Effector memory CD8-positive, alpha-beta T cell (primary cell): Measurements from ENCODE around the gene SOCS1.

Source experiments
- ATAC-seq: fragments of 150-1000 bp; cut with Tn5 transposase; replicated peaks from 2 replicates; pipeline ENCODE4 v1.10.0; 2021; ENCODE audit warnings: mild to moderate bottlenecking, moderate library complexity
- DNase-seq, 3 experiments: peaks; one replicate each; pipeline ENCODE4 v3.0.0; 2021
- H3K27ac Mint-ChIP-seq, 2 donors: one replicate each; pipeline ENCODE4 v1.8.0; 2022; ENCODE audit warnings: mild to moderate bottlenecking in 2 of 2, mixed read lengths in 2 of 2, moderate library complexity in 2 of 2
- H3K27me3 Mint-ChIP-seq, 2 donors: one replicate each; pipeline ENCODE4 v1.8.0; 2022; ENCODE audit warnings: mixed read lengths in 2 of 2
- H3K36me3 Mint-ChIP-seq: one replicate; pipeline ENCODE4 v1.8.0; 2022; ENCODE audit warnings: mild to moderate bottlenecking, moderate library complexity, mixed read lengths; ENCODE audit not compliant: insufficient read depth
- H3K4me1 Mint-ChIP-seq, 2 donors: one replicate each; pipeline ENCODE4 v1.8.0; 2022; ENCODE audit warnings: low read depth in 2 of 2, mixed read lengths in 2 of 2
- H3K4me3 Mint-ChIP-seq, 2 donors: one replicate each; pipeline ENCODE4 v1.8.0; 2022; ENCODE audit warnings: mild to moderate bottlenecking in 2 of 2, mixed read lengths in 2 of 2, moderate library complexity in 2 of 2
- H3K9me3 Mint-ChIP-seq, 2 donors: one replicate each; pipeline ENCODE4 v1.8.0; 2022; ENCODE audit warnings: mixed read lengths in 2 of 2

The SOCS1 gene

GRCh38 chr16:11252482-11252931 is 3.5 kb downstream of the SOCS1 start:
- no peaks in the 10 kb centered on the region for H3K9me3 Mint-ChIP-seq
- peaks cover 31 to 36% of the 10 kb centered on the region in 2 donors for H3K4me1 Mint-ChIP-seq
- DNase-seq (no peak), ATAC-seq (no peak)
- H3K4me3 Mint-ChIP-seq, result peak overlapping the region; percentile 75 to 98
- H3K36me3 Mint-ChIP-seq, result peaks cover 81% of the 10 kb centered on the region
- H3K27me3 Mint-ChIP-seq, result no peaks in the 10 kb centered on the region
- peak overlapping the region; percentile 92 to 96 for H3K27ac Mint-ChIP-seq

GRCh38 chr16:11251525-11252481 is 4.2 kb downstream of the SOCS1 start:
- H3K4me1 Mint-ChIP-seq, result peaks cover 24 to 30% of the 10 kb centered on the region in 2 donors
- ATAC-seq (peak; percentile 26), DNase-seq (peak; percentile 64 to 66 (median 66))
- no peaks in the 10 kb centered on the region for H3K27me3 Mint-ChIP-seq
- peak overlapping the region; percentile 75 to 98 for H3K4me3 Mint-ChIP-seq
- H3K9me3 Mint-ChIP-seq, result no peaks in the 10 kb centered on the region
- peaks cover 81% of the 10 kb centered on the region for H3K36me3 Mint-ChIP-seq
- peak overlapping the region; percentile 92 to 96 for H3K27ac Mint-ChIP-seq

- H3K27me3 Mint-ChIP-seq, result no peaks in the 10 kb centered on the region
- peak overlapping the region in 1 of 2 donors; percentile 75 for H3K4me3 Mint-ChIP-seq
- H3K4me1 Mint-ChIP-seq, result peaks cover 23 to 30% of the 10 kb centered on the region in 2 donors
- peaks cover 76% of the 10 kb centered on the region for H3K36me3 Mint-ChIP-seq
- H3K9me3 Mint-ChIP-seq, result no peaks in the 10 kb centered on the region
- DNase-seq, result no peak
- H3K27ac Mint-ChIP-seq, result peak overlapping the region; percentile 62 to 96
- ATAC-seq, result no peak
Observed at GRCh38 chr16:11250786-11251524, 5.0 kb downstream of the SOCS1 start.

- ATAC-seq (no peak), DNase-seq (no peak)
- Mint-ChIP-seq H3K27me3 (no peaks in the 10 kb centered on the region), H3K27ac (peak overlapping the region; percentile 62 to 84), H3K36me3 (peaks cover 72% of the 10 kb centered on the region), H3K4me1 (peaks cover 23 to 30% of the 10 kb centered on the region in 2 donors), H3K4me3 (peak overlapping the region in 1 of 2 donors; percentile 7), H3K9me3 (no peaks in the 10 kb centered on the region)
Observed at GRCh38 chr16:11250091-11250785, 5.8 kb downstream of the SOCS1 start.

DNA sequence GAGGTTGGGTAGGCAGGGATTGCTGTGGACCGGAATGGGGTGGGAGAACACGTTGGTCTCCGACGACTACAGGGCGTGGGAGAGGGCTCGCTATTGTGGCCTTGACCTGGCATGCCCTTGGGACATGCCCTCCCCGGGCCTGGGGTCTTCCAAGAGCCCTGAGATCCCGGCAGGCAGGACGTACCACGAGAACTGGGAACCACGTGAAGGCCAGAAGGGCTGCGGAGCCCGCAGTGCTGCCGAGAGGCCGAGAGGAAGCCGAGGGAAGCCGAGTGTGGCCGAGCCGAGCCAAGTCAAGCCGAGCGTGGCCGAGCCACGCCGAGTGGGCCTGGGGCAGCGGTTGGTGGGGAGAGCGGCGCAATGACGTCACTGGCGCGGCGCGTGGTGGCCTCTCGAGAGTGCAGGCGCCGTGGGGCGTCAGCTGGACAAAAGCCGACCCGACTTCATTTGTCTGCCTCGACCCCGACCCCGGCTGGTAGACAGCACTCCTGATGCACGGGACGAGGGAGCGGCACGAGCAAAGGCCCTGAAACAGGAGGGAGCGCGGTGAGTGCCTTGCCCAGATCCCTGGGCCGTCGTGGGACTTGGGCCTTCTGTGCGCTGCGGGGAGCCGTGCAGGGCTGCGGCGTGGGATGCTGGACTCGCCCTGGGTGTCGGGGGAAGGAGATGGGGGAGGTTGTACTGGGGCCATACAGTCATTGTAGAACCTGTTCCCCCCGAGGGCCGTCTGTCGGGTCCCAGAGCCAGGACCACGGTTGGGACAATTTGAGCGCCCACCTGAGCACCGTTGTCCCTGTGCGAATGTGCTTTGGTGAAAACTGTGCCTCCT is 6.6 kb downstream of the SOCS1 start:
- H3K36me3 Mint-ChIP-seq, result peaks cover 64% of the 10 kb centered on the region
- H3K4me1 Mint-ChIP-seq, result peaks cover 25 to 30% of the 10 kb centered on the region in 2 donors
- no peaks in the 10 kb centered on the region for H3K9me3 Mint-ChIP-seq
- DNase-seq (no peak), ATAC-seq (no peak)
- no peaks in the 10 kb centered on the region for H3K27me3 Mint-ChIP-seq
- no peak overlapping the region for H3K4me3 Mint-ChIP-seq
- peak overlapping the region; percentile 38 to 83 for H3K27ac Mint-ChIP-seq

DNA sequence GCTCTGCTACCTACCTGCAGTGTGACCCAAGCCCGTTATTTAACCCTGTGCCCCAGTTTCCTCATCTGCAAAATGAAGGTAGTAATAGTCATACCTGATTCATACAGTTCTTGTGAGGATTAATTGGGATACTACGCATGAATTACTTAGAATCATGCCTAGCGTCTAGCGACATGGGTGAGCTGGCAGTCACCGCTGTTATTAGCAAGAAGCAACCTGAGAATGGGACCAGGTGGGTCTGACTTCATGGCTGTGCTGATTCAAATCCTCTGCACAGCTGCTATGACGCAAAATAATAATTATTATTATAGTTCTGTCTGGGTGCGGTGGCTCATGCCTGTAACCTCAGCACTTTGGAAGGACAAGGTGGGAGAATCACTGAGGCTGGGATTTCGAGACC is 7.9 kb downstream of the SOCS1 start:
- H3K4me3 Mint-ChIP-seq, result no peak overlapping the region
- H3K27me3 Mint-ChIP-seq, result no peaks in the 10 kb centered on the region
- DNase-seq (no peak), ATAC-seq (no peak)
- H3K27ac Mint-ChIP-seq, result peak overlapping the region in 1 of 2 donors; percentile 83
- H3K9me3 Mint-ChIP-seq, result no peaks in the 10 kb centered on the region
- peaks cover 56% of the 10 kb centered on the region for H3K36me3 Mint-ChIP-seq
- peaks cover 17 to 21% of the 10 kb centered on the region in 2 donors for H3K4me1 Mint-ChIP-seq

DNA sequence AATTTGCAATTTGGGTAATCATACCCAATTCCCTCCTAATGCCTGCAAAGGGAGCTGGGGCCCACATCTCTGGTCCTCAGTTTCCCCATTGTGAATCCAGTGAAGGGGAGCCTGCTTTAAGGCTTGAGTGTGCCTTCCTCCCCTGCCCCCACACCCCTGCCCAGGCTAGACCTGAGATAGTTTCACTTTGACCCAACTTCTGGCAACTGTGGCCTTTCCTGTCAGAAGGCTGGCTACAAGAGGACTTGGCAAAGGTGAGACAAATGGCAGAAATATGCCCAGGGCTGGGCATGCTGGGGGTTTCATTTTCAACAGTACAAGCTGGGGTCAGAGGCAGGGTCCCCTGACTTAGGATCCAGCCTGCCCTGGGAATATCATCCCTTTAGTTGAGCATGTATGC is 10.0 kb downstream of the SOCS1 start:
- H3K9me3 Mint-ChIP-seq, result no peaks in the 10 kb centered on the region
- H3K27ac Mint-ChIP-seq, result no peak overlapping the region
- DNase-seq (no peak), ATAC-seq (no peak)
- H3K4me1 Mint-ChIP-seq, result peaks cover 4 to 8% of the 10 kb centered on the region in 2 donors
- no peak overlapping the region for H3K4me3 Mint-ChIP-seq
- peaks cover 36% of the 10 kb centered on the region for H3K36me3 Mint-ChIP-seq
- no peaks in the 10 kb centered on the region for H3K27me3 Mint-ChIP-seq

DNA sequence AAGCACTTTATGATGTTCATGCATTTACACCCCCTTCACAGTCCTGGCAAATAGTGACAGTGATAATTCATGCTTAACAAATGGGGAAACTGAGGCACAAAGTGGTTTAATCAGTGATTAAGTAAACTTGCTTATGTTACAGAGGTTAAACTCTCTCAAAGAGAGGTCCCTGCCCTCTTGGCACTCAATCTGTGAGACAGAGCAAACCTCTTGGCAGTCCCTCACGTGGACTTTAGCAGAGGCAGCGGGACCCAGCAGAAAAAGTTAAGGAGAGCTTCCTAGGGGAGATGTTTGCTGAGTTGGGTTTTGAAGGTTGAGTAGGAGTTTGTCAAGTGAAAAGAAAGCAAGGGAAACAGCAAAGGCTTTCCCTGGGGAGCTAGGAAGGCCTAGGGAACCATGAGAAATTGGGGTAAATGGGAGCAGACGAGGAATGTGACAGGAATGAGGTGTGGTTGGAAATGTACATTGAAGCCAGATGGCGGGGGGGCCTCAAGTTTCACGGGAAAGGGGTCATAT is 10.7 kb downstream of the SOCS1 start:
- Mint-ChIP-seq H3K27ac (no peak overlapping the region), H3K27me3 (no peaks in the 10 kb centered on the region), H3K36me3 (peaks cover 29% of the 10 kb centered on the region), H3K9me3 (no peaks in the 10 kb centered on the region), H3K4me1 (peaks cover 6 to 7% of the 10 kb centered on the region in 2 donors), H3K4me3 (no peak overlapping the region)
- DNase-seq, result no peak
- ATAC-seq, result no peak

DNA sequence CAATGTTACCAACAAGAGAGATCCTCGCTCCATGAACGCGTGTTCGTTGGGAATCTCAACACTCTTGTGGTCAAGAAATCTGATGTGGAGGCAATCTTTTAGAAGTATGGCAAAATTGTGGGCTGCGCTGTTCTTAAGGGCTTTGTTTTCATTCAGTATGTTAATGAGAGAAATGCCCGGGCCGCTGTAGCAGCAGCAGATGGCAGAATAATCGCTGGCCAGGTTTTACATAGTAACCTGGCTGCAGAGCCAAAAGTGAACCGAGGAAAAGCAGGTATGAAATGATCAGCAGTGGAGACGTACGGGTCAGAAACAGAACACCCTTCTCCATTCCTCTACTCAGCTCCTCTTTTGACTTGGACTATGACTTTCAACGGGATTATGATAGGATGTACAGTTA is 13.3 kb downstream of the SOCS1 start:
- H3K9me3 Mint-ChIP-seq, result no peaks in the 10 kb centered on the region
- peaks cover 8 to 10% of the 10 kb centered on the region in 2 donors for H3K4me1 Mint-ChIP-seq
- H3K27me3 Mint-ChIP-seq, result no peaks in the 10 kb centered on the region
- ATAC-seq (no peak), DNase-seq (no peak)
- H3K36me3 Mint-ChIP-seq, result peaks cover 8% of the 10 kb centered on the region
- H3K27ac Mint-ChIP-seq, result no peak overlapping the region
- no peak overlapping the region for H3K4me3 Mint-ChIP-seq

- peaks cover 8 to 13% of the 10 kb centered on the region in 2 donors for H3K4me1 Mint-ChIP-seq
Observed at GRCh38 chr16:11241480-11242204, 14.4 kb downstream of the SOCS1 start.

GRCh38 chr16:11240636-11241473 is 15.1 kb downstream of the SOCS1 start:
- Mint-ChIP-seq H3K9me3 (no peaks in the 10 kb centered on the region), H3K27me3 (no peaks in the 10 kb centered on the region), H3K4me1 (peaks cover 8 to 13% of the 10 kb centered on the region in 2 donors), H3K27ac (peak overlapping the region; percentile 41 to 52), H3K36me3 (no peaks in the 10 kb centered on the region), H3K4me3 (peak overlapping the region; percentile 32 to 40)
- DNase-seq (no peak), ATAC-seq (no peak)

More at GRCh38 chr16:11241480-11242204, 14.4 kb downstream of the SOCS1 start:
- Mint-ChIP-seq H3K9me3 (no peaks in the 10 kb centered on the region), H3K27ac (no peak overlapping the region), H3K27me3 (no peaks in the 10 kb centered on the region), H3K36me3 (no peaks in the 10 kb centered on the region), H3K4me3 (no peak overlapping the region)
- DNase-seq (no peak), ATAC-seq (no peak)
